GM21723 (cell line): ENCODE measurements around the gene B2M.
"Not testable (repeated sequence)": the region's sequence is repeated elsewhere in the genome, so short reads cannot be mapped to it uniquely, and the experiment has no call there.

Experiments used
- ATAC-seq: cut with Tn5 transposase; IDR thresholded peaks from one replicate; pipeline ENCODE4 v1.9.1; 2021; ENCODE audit warnings: mild to moderate bottlenecking, moderate library complexity; ENCODE audit not compliant: unreplicated experiment

Gene B2M

DNA sequence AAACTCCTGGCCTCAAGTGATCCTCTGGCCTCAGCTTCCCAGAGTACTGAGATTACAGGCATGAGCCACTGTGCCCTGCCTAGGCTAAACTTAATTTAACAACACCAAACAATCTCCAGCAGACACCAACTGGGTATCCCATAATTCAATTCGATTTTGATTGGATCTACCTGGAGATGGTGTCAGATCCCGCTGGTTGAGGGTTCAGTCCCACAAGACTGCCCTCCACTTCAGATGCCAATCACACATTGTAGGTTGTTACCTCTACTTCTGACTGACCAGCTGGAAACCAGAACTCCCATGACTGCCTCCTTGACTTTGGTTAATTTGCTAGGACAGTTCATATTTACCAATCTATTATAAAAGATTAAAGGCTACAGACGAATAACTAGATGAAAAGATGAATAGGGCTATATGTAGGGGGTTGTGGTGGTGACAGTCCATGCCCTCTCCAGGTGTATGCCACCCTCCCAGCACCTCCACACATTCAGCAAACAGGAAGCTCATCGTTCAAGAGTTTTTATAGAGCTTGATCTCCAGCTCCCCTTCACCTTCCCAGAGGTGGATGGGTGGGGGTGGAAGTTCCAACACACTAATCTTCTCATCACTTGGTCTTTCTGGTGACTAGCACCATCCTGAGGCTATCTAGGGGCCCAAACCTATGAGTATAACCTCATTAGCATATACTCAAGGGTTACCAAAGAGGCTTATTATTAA, 9.3 kb downstream of the B2M start:
- ATAC-seq, result no peak

GRCh38 chr15:44722011-44722410, 10.7 kb downstream of the B2M start:
- no peak for ATAC-seq

DNA sequence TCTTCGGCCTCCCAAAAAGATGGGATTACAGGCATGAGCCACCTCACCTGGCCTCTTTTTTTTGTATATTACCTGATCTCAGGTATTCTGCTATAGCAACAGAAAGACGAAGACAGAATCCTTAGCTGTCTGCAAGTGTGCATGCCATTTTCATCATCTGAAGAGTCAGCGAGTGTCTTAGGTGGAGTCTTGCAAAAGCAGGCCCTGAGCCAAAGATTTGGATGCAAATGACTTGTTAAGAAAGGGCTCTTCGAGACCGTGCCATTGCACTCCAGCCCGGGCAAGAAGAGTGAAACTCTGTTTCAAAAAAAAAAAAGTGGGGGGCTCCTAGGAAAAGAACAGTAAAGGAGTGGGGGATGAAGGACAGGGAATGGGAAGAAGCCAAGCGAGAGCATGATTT, 14.8 kb downstream of the B2M start:
- no peak for ATAC-seq

- ATAC-seq, result peak; percentile 42
These were observed 15.5 kb downstream of the B2M start for GRCh38 chr15:44726568-44727484.

DNA sequence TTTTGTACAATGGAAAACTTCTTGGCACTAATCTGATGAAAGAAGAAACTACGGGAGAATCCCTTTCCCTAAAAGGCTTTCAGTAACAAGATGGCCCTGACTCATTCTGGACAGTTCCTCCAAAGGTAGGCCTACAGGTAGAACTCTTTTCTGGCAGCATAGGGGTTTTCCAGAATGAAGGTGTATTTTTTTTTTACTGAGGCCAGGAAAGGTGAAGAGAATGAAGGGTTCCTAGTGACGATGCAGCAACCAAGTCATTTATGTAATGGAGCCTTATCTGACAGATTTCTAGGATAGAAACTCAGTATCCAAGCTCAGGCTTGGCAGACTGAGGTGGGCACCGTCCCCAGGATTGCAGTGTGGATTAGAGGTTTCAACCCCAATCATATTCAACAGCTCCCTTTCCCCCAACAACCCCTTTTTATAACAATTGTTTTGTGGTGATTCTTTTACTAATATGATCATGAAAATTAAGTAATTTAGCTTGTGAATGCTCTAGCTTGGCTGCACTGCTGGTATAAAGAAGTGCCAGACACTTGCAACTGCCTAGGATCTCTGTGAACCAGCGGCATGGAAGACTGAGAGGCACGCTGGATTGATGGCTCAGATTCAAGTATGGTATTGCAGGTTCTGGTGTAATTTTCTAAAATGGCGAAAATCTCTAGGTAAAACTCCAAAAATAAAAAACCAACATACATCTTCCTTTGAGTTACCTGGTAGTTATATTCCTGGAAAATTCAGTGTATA, 16.3 kb downstream of the B2M start:
- ATAC-seq, result no peak

- not testable (repeated sequence) for ATAC-seq
These were observed 16.9 kb downstream of the B2M start for GRCh38 chr15:44728232-44728575.

- ATAC-seq, result peak; percentile 71
These were observed 17.5 kb downstream of the B2M start for GRCh38 chr15:44728576-44729407.

- ATAC-seq, result peak; percentile 3
These were observed 18.3 kb downstream of the B2M start for GRCh38 chr15:44729408-44730127.

DNA sequence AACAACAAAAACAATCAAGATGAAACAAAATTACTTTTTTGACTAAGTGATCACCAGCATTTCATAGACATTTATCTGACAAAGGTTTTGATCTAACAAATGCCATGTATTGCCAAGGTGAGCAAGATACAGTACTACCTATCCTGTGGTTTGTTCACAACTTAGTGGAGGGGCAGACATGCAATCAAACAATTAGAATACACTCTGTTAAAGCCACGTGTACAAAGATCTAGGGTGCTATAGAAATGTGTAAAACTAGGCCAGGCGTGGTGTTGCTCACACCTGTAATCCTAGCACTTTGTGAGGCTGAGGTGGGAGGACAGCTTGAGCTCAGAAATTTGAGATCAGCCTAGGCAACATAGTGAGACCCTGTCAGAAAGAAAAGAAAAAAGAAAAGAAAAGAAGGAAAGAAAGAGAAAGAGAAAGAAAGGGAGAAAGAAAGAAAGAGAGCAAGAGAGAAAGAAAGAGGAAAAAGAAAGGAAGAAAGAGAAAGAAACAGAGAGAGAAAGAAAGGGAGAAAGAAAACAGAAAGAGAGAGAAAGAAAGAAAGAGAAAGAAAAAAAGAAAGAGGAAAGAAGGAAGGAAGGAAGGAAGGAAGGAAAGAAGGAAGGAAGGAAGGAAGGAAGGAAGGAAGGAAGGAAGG, 23.6 kb downstream of the B2M start:
- ATAC-seq, result no peak

GRCh38 chr15:44735482-44736180, 24.3 kb downstream of the B2M start:
- ATAC-seq, result peak; percentile 53

GRCh38 chr15:44736181-44736765, 25.0 kb downstream of the B2M start, which contains the start of gene TRIM69:
TSS of gene TRIM69 (plus strand) at chr15:44736528. CDS start at chr15:44736705, 177 bp downstream.
- ATAC-seq, result peak; percentile 44

DNA sequence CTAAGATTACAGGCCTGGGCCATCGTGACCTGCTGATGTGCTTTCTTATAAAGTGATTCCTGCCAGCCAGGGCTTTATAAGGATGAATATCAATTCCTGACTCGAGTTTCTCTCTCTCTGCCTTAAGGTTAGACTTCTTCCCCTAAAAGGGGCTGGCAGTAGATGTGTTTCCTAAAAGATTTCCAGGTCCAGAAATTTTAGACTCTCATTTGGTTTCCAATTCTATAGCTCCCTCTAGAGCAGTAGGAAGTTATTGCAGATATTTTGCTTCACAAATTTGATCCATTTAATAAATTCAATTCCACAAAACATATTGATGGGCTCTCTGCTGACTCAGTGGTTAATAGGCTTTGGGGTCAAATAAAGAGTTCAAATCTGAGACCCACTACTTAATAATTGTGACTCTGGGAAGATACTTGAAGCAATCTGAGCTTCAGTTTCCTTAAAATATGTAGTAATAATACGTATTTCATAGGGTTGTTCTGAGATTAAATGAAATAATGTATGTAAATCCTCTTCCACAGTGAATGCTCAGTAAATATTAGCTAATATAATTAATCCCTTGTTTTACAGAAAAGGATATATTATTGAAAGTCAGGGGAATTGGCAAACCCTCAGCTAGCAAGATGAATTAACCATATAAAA, 27.1 kb downstream of the B2M start:
- ATAC-seq, result no peak

DNA sequence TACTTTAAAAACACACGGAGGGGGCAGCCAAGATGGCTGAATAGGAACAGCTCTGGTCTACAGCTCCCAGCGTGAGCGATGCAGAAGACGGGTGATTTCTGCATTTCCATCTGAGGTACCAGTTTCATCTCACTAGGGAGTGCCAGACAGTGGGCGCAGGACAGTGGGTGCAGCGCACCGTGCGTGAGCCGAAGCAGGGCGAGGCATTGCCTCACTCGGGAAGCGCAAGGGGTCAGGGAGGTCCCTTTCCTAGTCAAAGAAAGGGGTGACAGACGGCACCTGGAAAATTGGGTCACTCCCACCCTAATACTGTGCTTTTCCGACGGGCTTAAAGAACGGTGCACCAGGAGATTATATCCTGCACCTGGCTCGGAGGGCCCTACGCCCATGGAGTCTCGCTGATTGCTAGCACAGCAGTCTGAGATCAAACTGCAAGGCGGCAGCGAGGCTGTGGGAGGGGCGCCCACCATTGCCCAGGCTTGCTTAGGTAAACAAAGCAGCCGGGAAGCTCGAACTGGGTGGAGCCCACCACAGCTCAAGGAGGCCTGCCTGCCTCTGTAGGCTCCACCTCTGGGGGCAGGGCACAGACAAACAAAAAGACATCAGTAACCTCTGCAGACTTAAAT, 28.0 kb downstream of the B2M start:
- ATAC-seq, result not testable (repeated sequence)

- not testable (repeated sequence) for ATAC-seq
These were observed 32.1 kb downstream of the B2M start for GRCh38 chr15:44743454-44743853.

GRCh38 chr15:44753345-44753744, 42.0 kb downstream of the B2M start:
- no peak for ATAC-seq

- no peak for ATAC-seq
These were observed 51.9 kb downstream of the B2M start for GRCh38 chr15:44763187-44763586.

- no peak for ATAC-seq
These were observed 52.5 kb downstream of the B2M start for GRCh38 chr15:44763848-44764247.
